OCI-LY3 (cell line): ENCODE results near the gene MEF2B.
"Not testable (repeated sequence)": the region's sequence is repeated elsewhere in the genome, so short reads cannot be mapped to it uniquely, and the experiment has no call there.

ENCODE experiments used
- H2AFZ ChIP-seq: fragments of 200-600, 300-600 bp; shearing (Covaris generic); 2 replicates; pipeline ENCODE4 v1.6.0; 2014; ENCODE audit warnings: antibody characterized with exemption, low read depth, low read length
- H3K27ac ChIP-seq: fragments of 200-600, 300-600 bp; sonication (generic); 2 replicates; pipeline ENCODE4 v1.5.1; 2014; ENCODE audit warnings: mild to moderate bottlenecking, low read length, moderate library complexity, mixed read lengths
- H3K27me3 ChIP-seq: fragments of 200-600, 300-600 bp; sonication (generic); 2 replicates; pipeline ENCODE4 v1.6.1; 2014; ENCODE audit warnings: low read depth, low read length, mixed read lengths
- H3K36me3 ChIP-seq: fragments of 200-600, 300-600 bp; sonication (generic); replicated peaks from 2 replicates; pipeline ENCODE3; 2014; ENCODE audit warnings: low read depth, low read length, mixed read lengths
- H3K4me1 ChIP-seq: fragments of 300-600, 200-600 bp; sonication (generic); 2 replicates; pipeline ENCODE4 v1.6.1; 2014; ENCODE audit warnings: low read length, mixed read lengths
- H3K4me2 ChIP-seq: fragments of 200-600, 300-600 bp; sonication (generic); 2 replicates; pipeline ENCODE4 v1.6.1; 2014; ENCODE audit warnings: low read length, mixed read lengths
- H3K4me3 ChIP-seq: fragments of 300-600, 200-600 bp; sonication (generic); 2 replicates; pipeline ENCODE4 v1.5.1; 2014; ENCODE audit warnings: antibody characterized with exemption, mild to moderate bottlenecking, low read length, moderate library complexity
- H3K79me2 ChIP-seq: fragments of 300-600, 200-600 bp; shearing (Covaris generic); 2 replicates; pipeline ENCODE4 v1.6.1; 2014; ENCODE audit warnings: mild to moderate bottlenecking, low read length, mixed read lengths
- H3K9ac ChIP-seq: fragments of 300-600, 200-600 bp; shearing (Covaris generic); 2 replicates; pipeline ENCODE4 v1.6.0; 2014; ENCODE audit warnings: mild to moderate bottlenecking, low read length, moderate library complexity
- H3K9me3 ChIP-seq: fragments of 200-600, 300-600 bp; shearing (Covaris generic); 2 replicates; pipeline ENCODE4 v1.6.1; 2014; ENCODE audit warnings: low read length, mixed read lengths; ENCODE audit not compliant: insufficient read depth
- H4K20me1 ChIP-seq: fragments of 200-600, 300-600 bp; sonication (generic); 2 replicates; pipeline ENCODE4 v1.6.1; 2016; ENCODE audit warnings: low read length, mixed read lengths; ENCODE audit not compliant: insufficient read depth
- EZH2phosphoT487 ChIP-seq: fragments of 200-600 bp; shearing (Covaris generic); IDR thresholded peaks from 2 replicates; pipeline ENCODE4 v1.6.1; 2018; ENCODE audit warnings: antibody characterized with exemption, mixed run types, low read depth
- TF ChIP-seq, protein P1 (sequence below): fragments of 200-600, 300-600 bp; sonication (generic); IDR thresholded peaks from 2 replicates; pipeline ENCODE4 v1.5.1; 2014; ENCODE audit warnings: antibody characterized with exemption, low read length, low read depth

Gene MEF2B

GRCh38 chr19:19179548-19180441 is 9.7 kb upstream of the MEF2B start:
- H3K9ac ChIP-seq: no peak overlapping the region
- H3K9me3 ChIP-seq: no peaks in the 10 kb centered on the region
- TF ChIP-seq EZH2phosphoT487: no peak
- TF ChIP-seq, protein P1, sequence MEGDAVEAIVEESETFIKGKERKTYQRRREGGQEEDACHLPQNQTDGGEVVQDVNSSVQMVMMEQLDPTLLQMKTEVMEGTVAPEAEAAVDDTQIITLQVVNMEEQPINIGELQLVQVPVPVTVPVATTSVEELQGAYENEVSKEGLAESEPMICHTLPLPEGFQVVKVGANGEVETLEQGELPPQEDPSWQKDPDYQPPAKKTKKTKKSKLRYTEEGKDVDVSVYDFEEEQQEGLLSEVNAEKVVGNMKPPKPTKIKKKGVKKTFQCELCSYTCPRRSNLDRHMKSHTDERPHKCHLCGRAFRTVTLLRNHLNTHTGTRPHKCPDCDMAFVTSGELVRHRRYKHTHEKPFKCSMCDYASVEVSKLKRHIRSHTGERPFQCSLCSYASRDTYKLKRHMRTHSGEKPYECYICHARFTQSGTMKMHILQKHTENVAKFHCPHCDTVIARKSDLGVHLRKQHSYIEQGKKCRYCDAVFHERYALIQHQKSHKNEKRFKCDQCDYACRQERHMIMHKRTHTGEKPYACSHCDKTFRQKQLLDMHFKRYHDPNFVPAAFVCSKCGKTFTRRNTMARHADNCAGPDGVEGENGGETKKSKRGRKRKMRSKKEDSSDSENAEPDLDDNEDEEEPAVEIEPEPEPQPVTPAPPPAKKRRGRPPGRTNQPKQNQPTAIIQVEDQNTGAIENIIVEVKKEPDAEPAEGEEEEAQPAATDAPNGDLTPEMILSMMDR: no peak
- peaks cover 13% of the 10 kb centered on the region for H3K36me3 ChIP-seq
- H3K79me2 ChIP-seq: no peaks in the 10 kb centered on the region
- H2AFZ ChIP-seq: no peak overlapping the region
- no peak overlapping the region for H3K4me3 ChIP-seq
- H3K27me3 ChIP-seq: no peaks in the 10 kb centered on the region
- peaks cover 11% of the 10 kb centered on the region for H3K4me1 ChIP-seq
- no peak overlapping the region for H3K4me2 ChIP-seq
- no peak overlapping the region for H3K27ac ChIP-seq
- no peaks in the 10 kb centered on the region for H4K20me1 ChIP-seq

GRCh38 chr19:19176950-19177349 is 6.9 kb upstream of the MEF2B start:
- TF ChIP-seq, protein P1: no peak
- no peak for TF ChIP-seq EZH2phosphoT487
- Histone ChIP-seq H3K36me3 (peaks cover 9% of the 10 kb centered on the region), H3K79me2 (no peaks in the 10 kb centered on the region), H3K9me3 (no peaks in the 10 kb centered on the region), H3K4me3 (no peak overlapping the region), H3K27me3 (no peaks in the 10 kb centered on the region), H3K4me1 (peaks cover 22% of the 10 kb centered on the region), H4K20me1 (no peaks in the 10 kb centered on the region), H3K9ac (no peak overlapping the region), H2AFZ (no peak overlapping the region), H3K27ac (no peak overlapping the region), H3K4me2 (no peak overlapping the region)

DNA sequence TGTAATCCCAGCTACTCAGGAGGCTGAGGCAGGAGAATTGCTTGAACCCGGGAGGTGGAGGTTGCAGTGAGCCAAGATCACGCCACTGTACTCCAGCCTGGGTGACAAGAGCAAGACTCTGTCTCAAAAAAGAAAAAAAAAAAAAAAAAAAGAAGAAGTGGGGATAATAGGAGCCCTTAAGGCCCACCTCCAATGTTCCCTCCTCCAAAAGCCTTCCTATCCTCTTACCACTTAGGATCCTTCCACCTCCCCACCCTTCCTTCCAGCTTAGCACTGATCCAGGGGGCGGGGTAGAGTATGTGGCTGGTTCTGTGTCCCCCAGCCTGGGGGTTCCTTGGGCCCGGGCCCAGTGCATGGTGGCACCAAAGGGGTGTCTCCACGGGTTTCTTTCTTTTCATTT is 3.2 kb upstream of the MEF2B start:
- not testable (repeated sequence) for H3K9ac ChIP-seq

GRCh38 chr19:19171821-19172532 is 1.9 kb upstream of the MEF2B start:
- no peak overlapping the region for H3K27ac ChIP-seq
- H3K4me3 ChIP-seq: no peak overlapping the region
- no peak overlapping the region for H3K9ac ChIP-seq
- H3K4me1 ChIP-seq: peaks cover 51% of the 10 kb centered on the region
- H3K4me2 ChIP-seq: peak overlapping the region; percentile 35
- H2AFZ ChIP-seq: no peak overlapping the region
- H3K9me3 ChIP-seq: no peaks in the 10 kb centered on the region
- no peaks in the 10 kb centered on the region for H3K27me3 ChIP-seq
- TF ChIP-seq EZH2phosphoT487: no peak
- TF ChIP-seq, protein P1: no peak
- H3K79me2 ChIP-seq: no peaks in the 10 kb centered on the region
- H4K20me1 ChIP-seq: 0 out of 2 replicates have a peak, but pooled peaks cover 3% of the 10 kb centered on the region
- no peaks in the 10 kb centered on the region for H3K36me3 ChIP-seq

More for the DNA sequence above, 3.2 kb upstream of the MEF2B start:
- H3K9me3 ChIP-seq, H3K27ac ChIP-seq, H2AFZ ChIP-seq, H4K20me1 ChIP-seq, H3K4me2 ChIP-seq, H3K79me2 ChIP-seq, H3K4me3 ChIP-seq, H3K27me3 ChIP-seq, H3K36me3 ChIP-seq: not testable (repeated sequence)
- peaks cover 44% of the 10 kb centered on the region for H3K4me1 ChIP-seq
